ENCODE results near the gene HSPA12A.

Gene HSPA12A

DNA sequence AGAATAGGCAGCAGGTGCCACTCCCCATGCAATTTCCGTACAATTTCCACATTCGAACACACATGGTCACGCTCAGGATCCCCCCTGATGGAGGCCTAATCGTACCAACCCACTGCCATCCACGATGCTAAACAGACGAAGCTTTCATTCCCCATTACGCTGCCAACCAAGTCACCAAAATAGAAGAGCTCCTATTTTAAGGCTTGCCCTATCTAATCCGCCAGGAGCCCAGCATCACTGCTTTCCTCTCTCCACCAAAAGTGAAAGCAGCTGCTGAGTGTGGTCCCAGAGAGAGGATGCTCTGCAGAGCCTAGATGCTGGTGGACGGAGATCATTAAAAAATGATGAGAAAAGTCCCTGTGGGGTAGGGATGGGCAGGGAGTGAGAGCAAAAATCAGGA, 43.3 kb downstream of the HSPA12A start:
- Histone ChIP-seq H4K8ac (ENCODE audit: low read depth, low read length) (no peak overlapping the region), H3K4me2 (ENCODE audit: low read length) (no peak overlapping the region), H2BK120ac (ENCODE audit: low read depth, low read length) (no peak overlapping the region), H3K27me3 (ENCODE audit: insufficient read depth, low read length, poor library complexity) (no peaks in the 10 kb centered on the region), H4K5ac (ENCODE audit: low read length) (no peak overlapping the region), H3K4me3 (ENCODE audit: low read length) (no peak overlapping the region), H3K36me3 (ENCODE audit: control insufficient read depth, insufficient read depth, low read length) (no peaks in the 10 kb centered on the region), H3K56ac (ENCODE audit: low read length) (no peak overlapping the region), H2BK5ac (ENCODE audit: low read length) (no peak overlapping the region), H3K9ac (ENCODE audit: low read length) (no peak overlapping the region), H3K4ac (ENCODE audit: low read depth, low read length) (no peak overlapping the region), H3K79me1 (ENCODE audit: low read length) (no peaks in the 10 kb centered on the region), H3K23ac (ENCODE audit: low read length) (no peak overlapping the region), H3K4me1 (ENCODE audit: control insufficient read depth, low read depth, low read length) (peaks cover 4% of the 10 kb centered on the region), H2BK15ac (replicated peaks; ENCODE audit: low read depth) (no peak overlapping the region), H2AK5ac (ENCODE audit: low read length) (no peak overlapping the region), H3K18ac (ENCODE audit: low read length) (no peak overlapping the region), H3K79me2 (ENCODE audit: control insufficient read depth, insufficient read depth, low read length) (no peaks in the 10 kb centered on the region), H3K27ac (ENCODE audit: low read depth, low read length) (no peak overlapping the region)
- DNase-seq = no peak
- no CpG with 5 or more reads among the region's 9 CpGs for WGBS (ENCODE audit: extremely low coverage, insufficient coverage, low lambda C conversion rate)

GRCh38 chr10:116698364-116698763, 44.0 kb downstream of the HSPA12A start:
- H3K4ac ChIP-seq (ENCODE audit: low read depth, low read length) = no peak overlapping the region
- no peak overlapping the region for H2AK5ac ChIP-seq (ENCODE audit: low read length)
- no peak overlapping the region for H2BK5ac ChIP-seq (ENCODE audit: low read length)
- no peaks in the 10 kb centered on the region for H3K36me3 ChIP-seq (ENCODE audit: control insufficient read depth, insufficient read depth, low read length)
- no peak overlapping the region for H3K18ac ChIP-seq (ENCODE audit: low read length)
- H2BK120ac ChIP-seq (ENCODE audit: low read depth, low read length) = no peak overlapping the region
- H3K79me2 ChIP-seq (ENCODE audit: control insufficient read depth, insufficient read depth, low read length) = no peaks in the 10 kb centered on the region
- H3K4me1 ChIP-seq (ENCODE audit: control insufficient read depth, low read depth, low read length) = peaks cover 4% of the 10 kb centered on the region
- no peaks in the 10 kb centered on the region for H3K27me3 ChIP-seq (ENCODE audit: insufficient read depth, low read length, poor library complexity)
- no peak overlapping the region for H2BK15ac ChIP-seq (replicated peaks; ENCODE audit: low read depth)
- H3K23ac ChIP-seq (ENCODE audit: low read length) = no peak overlapping the region
- no peak overlapping the region for H3K27ac ChIP-seq (ENCODE audit: low read depth, low read length)
- H3K4me2 ChIP-seq (ENCODE audit: low read length) = no peak overlapping the region
- H4K8ac ChIP-seq (ENCODE audit: low read depth, low read length) = no peak overlapping the region
- no peaks in the 10 kb centered on the region for H3K79me1 ChIP-seq (ENCODE audit: low read length)
- H3K4me3 ChIP-seq (ENCODE audit: low read length) = no peak overlapping the region
- no peak overlapping the region for H4K5ac ChIP-seq (ENCODE audit: low read length)
- H3K56ac ChIP-seq (ENCODE audit: low read length) = no peak overlapping the region
- DNase-seq = no peak
- WGBS (ENCODE audit: extremely low coverage, insufficient coverage, low lambda C conversion rate) = no CpG with 5 or more reads among the region's 9 CpGs
- H3K9ac ChIP-seq (ENCODE audit: low read length) = no peak overlapping the region

- no peaks in the 10 kb centered on the region for H3K36me3 ChIP-seq (ENCODE audit: control insufficient read depth, insufficient read depth, low read length)
- H3K79me1 ChIP-seq (ENCODE audit: low read length) = no peaks in the 10 kb centered on the region
- H3K4ac ChIP-seq (ENCODE audit: low read depth, low read length) = no peak overlapping the region
- no peak overlapping the region for H2BK120ac ChIP-seq (ENCODE audit: low read depth, low read length)
- H3K27ac ChIP-seq (ENCODE audit: low read depth, low read length) = no peak overlapping the region
- no peak overlapping the region for H2BK15ac ChIP-seq (replicated peaks; ENCODE audit: low read depth)
- no peak overlapping the region for H4K8ac ChIP-seq (ENCODE audit: low read depth, low read length)
- DNase-seq = no peak
- no peak overlapping the region for H3K9ac ChIP-seq (ENCODE audit: low read length)
- no peaks in the 10 kb centered on the region for H3K79me2 ChIP-seq (ENCODE audit: control insufficient read depth, insufficient read depth, low read length)
- H2AK5ac ChIP-seq (ENCODE audit: low read length) = no peak overlapping the region
- no peaks in the 10 kb centered on the region for H3K27me3 ChIP-seq (ENCODE audit: insufficient read depth, low read length, poor library complexity)
- H3K4me2 ChIP-seq (ENCODE audit: low read length) = no peak overlapping the region
- WGBS (ENCODE audit: extremely low coverage, insufficient coverage, low lambda C conversion rate) = no CpG with 5 or more reads among the region's 7 CpGs
- H3K4me3 ChIP-seq (ENCODE audit: low read length) = no peak overlapping the region
- no peak overlapping the region for H2BK5ac ChIP-seq (ENCODE audit: low read length)
- H4K5ac ChIP-seq (ENCODE audit: low read length) = no peak overlapping the region
- peaks cover 4% of the 10 kb centered on the region for H3K4me1 ChIP-seq (ENCODE audit: control insufficient read depth, low read depth, low read length)
- no peak overlapping the region for H3K23ac ChIP-seq (ENCODE audit: low read length)
- H3K56ac ChIP-seq (ENCODE audit: low read length) = no peak overlapping the region
- no peak overlapping the region for H3K18ac ChIP-seq (ENCODE audit: low read length)
Measured at GRCh38 chr10:116697816-116698215, 44.5 kb downstream of the HSPA12A start.

DNA sequence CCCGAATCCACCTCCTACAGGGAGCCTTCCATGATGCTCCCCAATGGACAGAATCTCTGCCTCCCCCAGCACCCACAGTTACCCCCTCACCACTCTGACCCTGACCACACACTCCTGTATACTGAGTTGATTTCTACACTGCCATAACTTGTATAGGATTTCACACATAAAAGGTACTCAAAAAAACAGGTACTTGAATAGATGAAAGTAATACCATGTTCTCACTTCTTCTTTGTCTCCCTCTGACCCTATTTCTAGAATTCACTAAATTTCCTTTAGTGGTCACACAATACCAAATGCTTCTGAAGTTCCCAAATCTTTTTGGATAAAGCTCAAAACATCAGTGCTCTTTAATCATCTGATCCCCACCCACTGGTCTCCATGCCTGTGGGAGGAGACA, 45.4 kb downstream of the HSPA12A start:
- no peak overlapping the region for H3K9ac ChIP-seq (ENCODE audit: low read length)
- no peak overlapping the region for H3K18ac ChIP-seq (ENCODE audit: low read length)
- H3K27ac ChIP-seq (ENCODE audit: low read depth, low read length) = no peak overlapping the region
- no peak overlapping the region for H3K23ac ChIP-seq (ENCODE audit: low read length)
- peaks cover 4% of the 10 kb centered on the region for H3K4me1 ChIP-seq (ENCODE audit: control insufficient read depth, low read depth, low read length)
- H4K8ac ChIP-seq (ENCODE audit: low read depth, low read length) = no peak overlapping the region
- no peaks in the 10 kb centered on the region for H3K79me2 ChIP-seq (ENCODE audit: control insufficient read depth, insufficient read depth, low read length)
- no peaks in the 10 kb centered on the region for H3K27me3 ChIP-seq (ENCODE audit: insufficient read depth, low read length, poor library complexity)
- H2BK15ac ChIP-seq (replicated peaks; ENCODE audit: low read depth) = no peak overlapping the region
- no peak overlapping the region for H3K4me3 ChIP-seq (ENCODE audit: low read length)
- no peak overlapping the region for H2BK5ac ChIP-seq (ENCODE audit: low read length)
- H2BK120ac ChIP-seq (ENCODE audit: low read depth, low read length) = no peak overlapping the region
- H3K4me2 ChIP-seq (ENCODE audit: low read length) = no peak overlapping the region
- no peaks in the 10 kb centered on the region for H3K79me1 ChIP-seq (ENCODE audit: low read length)
- no peak overlapping the region for H3K56ac ChIP-seq (ENCODE audit: low read length)
- no peak overlapping the region for H2AK5ac ChIP-seq (ENCODE audit: low read length)
- no peak for DNase-seq
- no peak overlapping the region for H4K5ac ChIP-seq (ENCODE audit: low read length)
- no peak overlapping the region for H3K4ac ChIP-seq (ENCODE audit: low read depth, low read length)
- no peaks in the 10 kb centered on the region for H3K36me3 ChIP-seq (ENCODE audit: control insufficient read depth, insufficient read depth, low read length)
- no CpG with 5 or more reads among the region's 1 CpG for WGBS (ENCODE audit: extremely low coverage, insufficient coverage, low lambda C conversion rate)

DNA sequence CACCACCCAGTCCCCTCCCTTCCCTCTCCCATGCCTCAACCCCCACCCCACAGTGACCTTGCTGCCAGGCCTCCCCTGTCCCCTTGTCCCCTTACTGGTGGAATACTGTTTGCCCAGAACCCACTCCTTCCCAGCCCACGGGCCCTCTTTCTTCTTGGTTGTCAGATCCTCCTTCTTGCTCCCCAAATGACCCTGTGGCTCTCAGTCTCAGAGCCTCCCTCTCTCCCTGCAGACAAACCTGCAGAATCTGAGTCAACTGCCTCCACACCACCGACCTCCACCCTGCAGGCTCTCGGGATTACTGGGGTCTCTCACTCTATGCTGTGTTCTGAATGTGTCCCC, 47.5 kb downstream of the HSPA12A start:
- Histone ChIP-seq H3K9ac (ENCODE audit: low read length) (no peak overlapping the region), H3K27ac (ENCODE audit: low read depth, low read length) (no peak overlapping the region), H2BK5ac (ENCODE audit: low read length) (no peak overlapping the region), H3K4me1 (ENCODE audit: control insufficient read depth, low read depth, low read length) (peaks cover 4% of the 10 kb centered on the region), H3K4ac (ENCODE audit: low read depth, low read length) (no peak overlapping the region), H3K18ac (ENCODE audit: low read length) (peak overlapping the region; percentile 2), H3K4me3 (ENCODE audit: low read length) (no peak overlapping the region), H2BK15ac (replicated peaks; ENCODE audit: low read depth) (no peak overlapping the region), H3K23ac (ENCODE audit: low read length) (no peak overlapping the region), H3K27me3 (ENCODE audit: insufficient read depth, low read length, poor library complexity) (no peaks in the 10 kb centered on the region), H3K4me2 (ENCODE audit: low read length) (no peak overlapping the region), H2AK5ac (ENCODE audit: low read length) (no peak overlapping the region), H3K79me1 (ENCODE audit: low read length) (no peaks in the 10 kb centered on the region), H3K56ac (ENCODE audit: low read length) (peak overlapping the region; percentile 18), H3K36me3 (ENCODE audit: control insufficient read depth, insufficient read depth, low read length) (no peaks in the 10 kb centered on the region), H2BK120ac (ENCODE audit: low read depth, low read length) (no peak overlapping the region), H4K8ac (ENCODE audit: low read depth, low read length) (no peak overlapping the region), H3K79me2 (ENCODE audit: control insufficient read depth, insufficient read depth, low read length) (no peaks in the 10 kb centered on the region), H4K5ac (ENCODE audit: low read length) (no peak overlapping the region)
- no peak for DNase-seq
- WGBS (ENCODE audit: extremely low coverage, insufficient coverage, low lambda C conversion rate) = no CpG with 5 or more reads among the region's 3 CpGs

- DNase-seq = peak; percentile 88
- Histone ChIP-seq H2AK5ac (ENCODE audit: low read length) (no peak overlapping the region), H3K4me1 (ENCODE audit: control insufficient read depth, low read depth, low read length) (peaks cover 4% of the 10 kb centered on the region)
Measured at GRCh38 chr10:116694243-116694926, 48.0 kb downstream of the HSPA12A start.

More at GRCh38 chr10:116694243-116694926, 48.0 kb downstream of the HSPA12A start:
- Histone ChIP-seq H3K36me3 (ENCODE audit: control insufficient read depth, insufficient read depth, low read length) (no peaks in the 10 kb centered on the region), H3K18ac (ENCODE audit: low read length) (peak overlapping the region; percentile 2), H2BK5ac (ENCODE audit: low read length) (no peak overlapping the region), H3K4ac (ENCODE audit: low read depth, low read length) (no peak overlapping the region), H2BK120ac (ENCODE audit: low read depth, low read length) (no peak overlapping the region), H3K79me2 (ENCODE audit: control insufficient read depth, insufficient read depth, low read length) (no peaks in the 10 kb centered on the region), H3K4me2 (ENCODE audit: low read length) (no peak overlapping the region), H3K79me1 (ENCODE audit: low read length) (no peaks in the 10 kb centered on the region), H3K56ac (ENCODE audit: low read length) (peak overlapping the region; percentile 18), H3K23ac (ENCODE audit: low read length) (no peak overlapping the region), H3K27ac (ENCODE audit: low read depth, low read length) (no peak overlapping the region), H4K5ac (ENCODE audit: low read length) (no peak overlapping the region), H4K8ac (ENCODE audit: low read depth, low read length) (no peak overlapping the region), H3K9ac (ENCODE audit: low read length) (no peak overlapping the region), H3K27me3 (ENCODE audit: insufficient read depth, low read length, poor library complexity) (no peaks in the 10 kb centered on the region), H3K4me3 (ENCODE audit: low read length) (no peak overlapping the region), H2BK15ac (replicated peaks; ENCODE audit: low read depth) (no peak overlapping the region)
- WGBS (ENCODE audit: extremely low coverage, insufficient coverage, low lambda C conversion rate) = no CpG with 5 or more reads among the region's 14 CpGs

All from mesendoderm (in vitro differentiated cells).